ENCODE data around the gene CALCOCO2. TPM values are rescaled to one million over a fixed set of nuclear protein-coding genes. Genes with fewer than 3 reads are reported as not detected.

Gene CALCOCO2
- total and polyA plus RNA-seq, 2 of the 13 experiments (the other 11 are each of a cell fraction or from before 2014, with no cell fraction given) = 72.9 to 111 TPM

GRCh38 chr17:48878920-48879898 is 48.4 kb downstream of the CALCOCO2 start:
- no TSS peak for BruUV-seq (replicated peaks)
- 9% methylated on average over 12 of the region's 12 CpGs for WGBS (ENCODE audit: low lambda C conversion rate)
- intact Hi-C loops (cut with micrococcal nuclease; ENCODE audit: unreplicated experiment) (loop anchor here (1.0 to 2.0 kb wide), 5 partner anchors 65 to 208 kb away; no protein-coding TSS in a partner anchor), in situ Hi-C loops (cut with HindIII; ENCODE audit: extremely low pct_ligation_motif_present, low pct_unique_long_range_greater_than_20kb) (loop anchor here (5.0 kb wide), 3 partner anchors 67 to 197 kb away; partner anchors contain the start of gene HOXB13)
- ChIA-PET POLR2A (interaction anchor here (0.6 to 1.6 kb wide), 12 partner anchors 10 to 201 kb away, joined by 3 to 11 read pairs (median 4); partner anchors contain the start of genes ATP5MC1 and TTLL6), CTCF (ENCODE audit: low intra/inter-chr PET ratio, low total read pairs) (interaction anchor here (0.6 to 5.0 kb wide), 10 partner anchors 65 to 208 kb away, joined by 3 to 155 read pairs (median 15); partner anchors contain the start of genes PRAC1, PRAC2 and TTLL6)
- Histone ChIP-seq H4K20me1 (ENCODE audit: insufficient read depth, low read length) (no peaks in the 10 kb centered on the region), H3K4me1 (ENCODE audit: insufficient read depth, low read length) (peaks cover 20% of the 10 kb centered on the region), H3K4me3 (replicated peaks in 1 of 3; ENCODE audit: insufficient read depth in 1 of 3, low read depth in 2 of 3, low read length in 3 of 3) (no peak overlapping the region), H3K27me3 (ENCODE audit: control insufficient read depth in 1 of 2, insufficient read depth in 2 of 2, low read length in 2 of 2) (peaks cover 0 to 9% of the 10 kb centered on the region in 2 experiments; a peak in 3 of 5 replicates), H3K9ac (ENCODE audit: insufficient read depth, low read depth, low read length) (no peak overlapping the region), H3K27ac (ENCODE audit: extremely low read length, insufficient read depth, low read length) (no peak overlapping the region), H3K79me2 (ENCODE audit: insufficient read depth, low read length) (no peaks in the 10 kb centered on the region), H3K4me2 (ENCODE audit: low read depth, low read length) (no peak overlapping the region), H3K36me3 (replicated peaks in 1 of 2; ENCODE audit: control insufficient read depth in 1 of 2, insufficient read depth in 2 of 2, low read length in 2 of 2) (no peaks in the 10 kb centered on the region), H3K9me3 (ENCODE audit: low read length) (no peaks in the 10 kb centered on the region), H2AFZ (ENCODE audit: low read length) (no peak overlapping the region)
- ATAC-seq = peak; percentile 83
- peak; percentile 80 for DNase-seq (ENCODE audit: low spot score)
- FAIRE-seq = peak; percentile 76
- no peak for TF ChIP-seq TFDP1 (CRISPR knock-in tag; IDR thresholded peaks at IDR 0.05; ENCODE audit: borderline replicate concordance)
- no peak for TF ChIP-seq TP53 (CRISPR knock-in tag; conservative IDR thresholded peaks at IDR 0.05)
- peak; percentile 98 for TF ChIP-seq RAD21 (CRISPR knock-in tag; IDR thresholded peaks at IDR 0.05)
- TF ChIP-seq SOX13 (IDR thresholded peaks at IDR 0.05) = no peak
- 0 out of 4 replicates have a peak, but pooled peaks of 1 of the 2 experiments have one; percentile 6 for TF ChIP-seq SOX13 (CRISPR knock-in tag; conservative IDR thresholded peaks at IDR 0.05 in 1 of 2, IDR thresholded peaks at IDR 0.05 in 1 of 2)
- no peak for TF ChIP-seq ZNF121 (CRISPR knock-in tag; IDR thresholded peaks at IDR 0.05)
- TF ChIP-seq BCL3 (CRISPR knock-in tag; IDR thresholded peaks at IDR 0.05) = peak; percentile 40; the same call in 1 of the 2 replicates
- TF ChIP-seq HOMEZ (CRISPR knock-in tag; IDR thresholded peaks at IDR 0.05; ENCODE audit: low read depth) = no peak
- no peak for TF ChIP-seq ZNF513 (CRISPR knock-in tag; conservative IDR thresholded peaks at IDR 0.05)
- no peak for TF ChIP-seq MLX (CRISPR knock-in tag; IDR thresholded peaks at IDR 0.05)
- TF ChIP-seq SMARCE1 (IDR thresholded peaks at IDR 0.05; ENCODE audit: borderline replicate concordance) = no peak
- no peak for TF ChIP-seq DNMT3B (CRISPR knock-in tag; conservative IDR thresholded peaks at IDR 0.05)
- TF ChIP-seq ZBTB1 (CRISPR knock-in tag; IDR thresholded peaks at IDR 0.05; ENCODE audit: borderline replicate concordance) = no peak
- TF ChIP-seq ZNF550 (CRISPR knock-in tag; IDR thresholded peaks at IDR 0.05; ENCODE audit: borderline replicate concordance) = no peak
- TF ChIP-seq MXI1 (IDR thresholded peaks at IDR 0.05; ENCODE audit: borderline replicate concordance, low read depth, low read length) = no peak
- no peak for TF ChIP-seq MXD4 (CRISPR knock-in tag; IDR thresholded peaks at IDR 0.05)
